Breast epithelium (tissue), 4 donors: Measurements from ENCODE around the gene SYNM. TPM values are rescaled to one million over a fixed set of nuclear protein-coding genes. Genes with fewer than 3 reads are reported as not detected.
A peak's percentile ranks its signal among the peaks of the same experiment; 100 is the strongest.

Source experiments
- DNase-seq, 2 donors: peaks; one replicate each; pipeline ENCODE4 v3.0.0-alpha.2; 2019; ENCODE audit warnings: low spot score in 2 of 2
- H3K27ac ChIP-seq, 2 donors: fragments of 200-600 bp; sonication (generic) in 1 of 2; one replicate each; pipeline ENCODE4 v1.5.1; 2016 to 2019; ENCODE audit warnings: mild to moderate bottlenecking in 1 of 2
- H3K27me3 ChIP-seq, 2 donors: fragments of 200-600 bp; sonication (generic) in 1 of 2; one replicate each; pipeline versions ENCODE4 v1.5.1 to v1.6.0; 2017 to 2019; ENCODE audit warnings: control low read depth in 1 of 2, mild to moderate bottlenecking in 1 of 2
- H3K36me3 ChIP-seq: fragments of 200-600 bp; one replicate; pipeline ENCODE4 v1.5.1; 2019
- H3K4me1 ChIP-seq, 2 donors: fragments of 200-600 bp; sonication (generic); one replicate each; pipeline ENCODE4 v1.5.1; 2016 to 2019; ENCODE audit warnings: control low read depth in 1 of 2
- H3K4me3 ChIP-seq, 3 donors: fragments of 200-600 bp; sonication (generic); 1 replicate in 2 of 3; 2 replicates in 1 of 3; pipeline ENCODE4 v1.5.1; 2016 to 2019; ENCODE audit warnings: mild to moderate bottlenecking in 3 of 3, moderate library complexity in 2 of 3
- H3K9me3 ChIP-seq, 2 donors: fragments of 200-600 bp; sonication (generic) in 1 of 2; one replicate each; pipeline ENCODE4 v1.5.1; 2016 to 2019; ENCODE audit warnings: control low read depth in 1 of 2
- CTCF ChIP-seq, 3 donors: fragments of 450-650 bp; IDR thresholded peaks; one replicate each; pipeline ENCODE4 v1.5.1; 2016 to 2017; ENCODE audit warnings: antibody characterized with exemption in 3 of 3, mild to moderate bottlenecking in 3 of 3, moderate library complexity in 3 of 3
- POLR2A ChIP-seq: fragments of 450-650 bp; IDR thresholded peaks from one replicate; pipeline ENCODE4 v1.6.1; 2016; ENCODE audit warnings: antibody characterized with exemption, mild to moderate bottlenecking, moderate library complexity
- POLR2AphosphoS5 ChIP-seq, 3 donors: sonication (generic); formaldehyde crosslinking; IDR thresholded peaks; one replicate each; pipeline ENCODE4 v1.6.1; 2017; ENCODE audit warnings: antibody characterized with exemption in 3 of 3
- intact Hi-C: fragments of 100-400 bp; cut with DNase I; formaldehyde crosslinking; loops from one replicate; pipeline ENCODE4 v1.15.1; 2023; ENCODE audit warnings: low total_unique reads
- total RNA-seq, 3 donors: library from RNA; depleted of rRNA; stranded (reverse); fragments of >200 nt; gene quantifications; one replicate each; pipeline ENCODE4 v1.1.0, GENCODE V29; 2016

SYNM gene
- total RNA-seq, 3 donors from 2014 or later: 32.0 to 319 (median 115) TPM

GRCh38 chr15:99145778-99146177 lies 40.9 kb downstream of the SYNM start:
- H3K9me3 ChIP-seq: no peaks in the 10 kb centered on the region
- peak overlapping the region; percentile 41 to 77 for H3K27ac ChIP-seq
- DNase-seq: no peak

DNA sequence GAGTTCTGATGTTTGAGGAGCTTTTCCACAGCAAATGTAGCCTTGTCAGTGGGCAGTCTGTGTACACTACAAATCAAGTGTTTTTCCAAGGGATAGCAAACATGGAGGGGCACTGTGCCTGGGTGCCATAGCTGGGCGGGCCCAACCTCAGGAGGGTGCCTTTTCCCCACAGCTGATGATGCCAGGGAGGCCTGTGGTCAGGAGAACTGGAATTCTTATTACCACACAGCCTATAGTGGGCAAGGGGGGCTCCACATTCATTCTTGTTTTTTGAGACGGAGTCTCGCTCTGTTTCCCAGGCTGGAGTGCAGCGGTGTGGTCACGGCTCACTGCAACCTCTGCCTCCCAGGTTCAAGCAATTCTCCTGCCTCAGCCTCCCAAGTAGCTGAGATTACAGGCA lies 41.8 kb downstream of the SYNM start:
- Histone ChIP-seq H3K4me3 (no peak overlapping the region), H3K9me3 (no peaks in the 10 kb centered on the region), H3K4me1 (no peaks in the 10 kb centered on the region), H3K36me3 (no peaks in the 10 kb centered on the region), H3K27me3 (no peaks in the 10 kb centered on the region), H3K27ac (peak overlapping the region; percentile 55 to 77)
- no peak for DNase-seq
- no peak for TF ChIP-seq POLR2AphosphoS5 (IDR thresholded peaks at IDR 0.05)
- TF ChIP-seq POLR2A: no peak
- TF ChIP-seq CTCF (IDR thresholded peaks at IDR 0.05): no peak
- intact Hi-C loops: no loop called here

More at GRCh38 chr15:99145778-99146177, 40.9 kb downstream of the SYNM start:
- intact Hi-C loops: no loop called here
- TF ChIP-seq POLR2A: no peak
- TF ChIP-seq POLR2AphosphoS5 (IDR thresholded peaks at IDR 0.05): no peak
- no peak for TF ChIP-seq CTCF (IDR thresholded peaks at IDR 0.05)
- H3K4me1 ChIP-seq: no peaks in the 10 kb centered on the region
- H3K36me3 ChIP-seq: no peaks in the 10 kb centered on the region
- no peaks in the 10 kb centered on the region for H3K27me3 ChIP-seq
- H3K4me3 ChIP-seq: no peak overlapping the region

GRCh38 chr15:99148851-99149276 lies 44.0 kb downstream of the SYNM start:
- Histone ChIP-seq H3K27me3 (no peaks in the 10 kb centered on the region), H3K36me3 (no peaks in the 10 kb centered on the region), H3K4me3 (no peak overlapping the region), H3K4me1 (no peaks in the 10 kb centered on the region), H3K9me3 (no peaks in the 10 kb centered on the region), H3K27ac (peak overlapping the region; percentile 30 to 46)
- TF ChIP-seq POLR2A: no peak
- no peak for TF ChIP-seq POLR2AphosphoS5 (IDR thresholded peaks at IDR 0.05)
- no peak for TF ChIP-seq CTCF (IDR thresholded peaks at IDR 0.05)
- DNase-seq: no peak
- intact Hi-C loops: no loop called here

GRCh38 chr15:99149366-99149765 lies 44.5 kb downstream of the SYNM start:
- no peak for DNase-seq
- H3K4me1 ChIP-seq: no peaks in the 10 kb centered on the region
- intact Hi-C loops: no loop called here
- H3K36me3 ChIP-seq: no peaks in the 10 kb centered on the region
- no peak overlapping the region for H3K4me3 ChIP-seq
- no peaks in the 10 kb centered on the region for H3K9me3 ChIP-seq
- no peaks in the 10 kb centered on the region for H3K27me3 ChIP-seq
- peak overlapping the region; percentile 30 to 46 for H3K27ac ChIP-seq
- TF ChIP-seq POLR2AphosphoS5 (IDR thresholded peaks at IDR 0.05) (no peak), POLR2A (no peak), CTCF (IDR thresholded peaks at IDR 0.05) (no peak)

DNA sequence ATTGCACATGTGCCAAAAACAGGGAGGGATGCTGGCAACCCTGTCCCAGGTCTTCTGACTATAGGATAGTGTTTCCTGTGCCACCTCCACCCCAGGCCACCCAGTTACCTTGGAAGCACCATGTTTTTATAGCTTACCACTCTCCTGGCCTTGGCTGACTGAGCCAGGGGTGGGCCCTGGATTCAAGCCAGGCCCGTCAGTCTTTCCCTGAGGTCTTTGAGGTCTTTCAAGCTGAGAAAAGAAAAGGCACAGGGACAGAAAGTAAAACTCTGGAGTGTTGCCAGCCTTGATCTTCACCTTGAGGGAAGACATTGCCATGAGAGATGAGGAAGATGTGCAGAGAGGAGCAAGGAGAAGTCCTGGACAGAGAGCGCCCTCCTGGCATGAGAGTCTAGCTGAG lies 46.3 kb downstream of the SYNM start:
- H3K27ac ChIP-seq: peak overlapping the region in 1 of 2 donors; percentile 19
- H3K4me1 ChIP-seq: no peaks in the 10 kb centered on the region
- no peak overlapping the region for H3K4me3 ChIP-seq
- DNase-seq: no peak
- H3K27me3 ChIP-seq: no peaks in the 10 kb centered on the region
- intact Hi-C loops: no loop called here
- H3K36me3 ChIP-seq: no peaks in the 10 kb centered on the region
- H3K9me3 ChIP-seq: no peaks in the 10 kb centered on the region
- no peak for TF ChIP-seq POLR2AphosphoS5 (IDR thresholded peaks at IDR 0.05)
- no peak for TF ChIP-seq POLR2A
- no peak for TF ChIP-seq CTCF (IDR thresholded peaks at IDR 0.05)
